Upper lobe of left lung (tissue), 6 donors: ENCODE results near the gene NR2E3. TPM values are rescaled to one million over a fixed set of nuclear protein-coding genes. Genes with fewer than 3 reads are reported as not detected.

Source experiments
- ATAC-seq, 2 donors: fragments of 200-7000 bp; cut with Tn5 transposase; one replicate each; pipeline ENCODE4 v1.9.1; 2022; ENCODE audit warnings: mild to moderate bottlenecking in 2 of 2, moderate library complexity in 2 of 2; ENCODE audit not compliant: low FRiP score in 2 of 2
- DNase-seq, 2 donors: peaks; one replicate each; pipeline ENCODE4 v3.0.0-alpha.2; 2019 to 2020
- H3K27ac ChIP-seq, 4 donors: fragments of 200-600 bp; sonication (generic); one replicate each; pipeline ENCODE4 v1.5.1; 2016 to 2019
- H3K27me3 ChIP-seq, 4 donors: fragments of 200-600 bp; sonication (generic); one replicate each; pipeline ENCODE4 v1.5.1; 2017 to 2019
- H3K36me3 ChIP-seq, 4 donors: fragments of 200-600 bp; sonication (generic); one replicate each; pipeline ENCODE4 v1.5.1; 2016 to 2019
- H3K4me1 ChIP-seq, 4 donors: fragments of 200-600 bp; sonication (generic); one replicate each; pipeline ENCODE4 v1.5.1; 2018 to 2019
- H3K4me3 ChIP-seq, 4 donors: fragments of 200-600 bp; sonication (generic); one replicate each; pipeline ENCODE4 v1.5.1; 2017 to 2019; ENCODE audit warnings: mild to moderate bottlenecking in 2 of 4, moderate library complexity in 1 of 4
- H3K9me3 ChIP-seq, 4 donors: fragments of 200-600 bp; sonication (generic); one replicate each; pipeline ENCODE4 v1.5.1; 2018 to 2019
- EP300 ChIP-seq, 4 donors: sonication (generic); formaldehyde crosslinking; IDR thresholded peaks; one replicate each; pipeline ENCODE4 v1.5.1; 2017; ENCODE audit warnings: antibody characterized with exemption in 4 of 4, control low read depth in 2 of 4
- POLR2A ChIP-seq, 4 donors: fragments of 450-650 bp; IDR thresholded peaks; one replicate each; pipeline ENCODE4 v1.5.1; 2016 to 2017; ENCODE audit warnings: antibody characterized with exemption in 4 of 4, mild to moderate bottlenecking in 2 of 4
- POLR2AphosphoS5 ChIP-seq, 2 donors: sonication (generic); formaldehyde crosslinking; IDR thresholded peaks; one replicate each; pipeline ENCODE4 v1.5.1; 2017; ENCODE audit warnings: antibody characterized with exemption in 2 of 2
- WGBS, 2 donors: methylation state at CpG; one replicate each; pipeline ENCODE4 v1.1.5; 2017 to 2018; 5-methylcytosine and 5-hydroxymethylcytosine counted together
- total RNA-seq, 6 donors: library from RNA; depleted of rRNA in 4 of 6; stranded (reverse); fragments of >200 nt in 4 of 6; gene quantifications; one replicate each; pipeline versions ENCODE4 v1.1.0 to v1.2.1, GENCODE V29; 2016 to 2021
- TF ChIP-seq, protein P1 (sequence below), 6 experiments: fragments of 450-650 bp in 4 of 6; fragments of 200-600 bp in 2 of 6; sonication (generic) in 2 of 6; IDR thresholded peaks; one replicate each; pipeline ENCODE4 v1.5.1; 2016 to 2019; ENCODE audit warnings: antibody characterized with exemption in 6 of 6
- donor health status: DM: no; HTN: no; CAD: no; lungs with moderate emphysema.
- donor health status: DM: no; HTN: yes; CAD: no; lungs with severe emphysema.

NR2E3 gene
- total RNA-seq, 6 donors from 2014 or later = 0.43 to 3.1 (median 1.5) TPM; not detected in 2

DNA sequence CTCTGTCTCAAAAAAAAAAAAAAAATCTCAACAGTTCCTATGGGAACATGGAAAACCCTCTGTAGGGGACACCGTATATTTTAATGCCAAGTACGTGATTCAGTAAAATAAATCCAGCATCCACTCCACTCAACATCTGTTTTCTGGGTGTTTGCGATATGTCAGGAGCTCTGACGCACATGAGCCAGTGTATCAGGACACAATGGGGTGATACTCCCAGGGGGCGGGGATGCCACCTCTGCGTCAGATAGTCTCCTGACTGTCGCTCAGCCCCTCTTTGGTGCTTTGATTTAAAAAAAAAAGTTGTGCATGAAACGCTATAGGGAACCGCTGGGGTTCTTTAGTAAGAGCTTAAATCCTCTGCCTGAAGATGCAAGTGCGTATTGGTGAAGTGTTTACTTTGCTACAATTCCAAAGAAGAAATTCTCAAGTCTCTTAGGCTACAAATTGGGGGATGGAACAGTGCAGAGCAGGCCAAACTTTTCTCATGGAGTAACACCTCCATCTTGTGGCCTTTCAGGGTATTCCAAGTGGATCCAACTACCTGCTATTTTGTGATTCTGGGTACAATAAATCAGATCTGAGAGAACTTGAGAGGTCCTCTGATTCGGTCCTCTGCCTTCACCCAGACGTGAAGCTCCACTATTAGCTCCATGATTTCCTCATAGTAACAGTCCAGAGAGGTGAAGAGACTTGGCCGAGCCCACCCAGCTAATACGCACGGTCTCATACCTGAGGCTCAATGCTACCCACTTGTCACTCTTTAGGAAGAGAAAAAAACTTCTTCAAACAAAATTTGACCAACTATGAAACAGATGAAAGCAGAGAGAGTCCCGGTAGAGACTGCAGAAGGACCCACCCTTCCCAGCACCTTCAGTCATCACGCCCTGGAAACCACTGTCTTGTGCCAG, 9.3 kb upstream of the NR2E3 start:
- H3K9me3 ChIP-seq = no peaks in the 10 kb centered on the region
- WGBS, 2 donors = 50 to 53% methylated on average over 16 to 17 of the region's 17 CpGs

DNA sequence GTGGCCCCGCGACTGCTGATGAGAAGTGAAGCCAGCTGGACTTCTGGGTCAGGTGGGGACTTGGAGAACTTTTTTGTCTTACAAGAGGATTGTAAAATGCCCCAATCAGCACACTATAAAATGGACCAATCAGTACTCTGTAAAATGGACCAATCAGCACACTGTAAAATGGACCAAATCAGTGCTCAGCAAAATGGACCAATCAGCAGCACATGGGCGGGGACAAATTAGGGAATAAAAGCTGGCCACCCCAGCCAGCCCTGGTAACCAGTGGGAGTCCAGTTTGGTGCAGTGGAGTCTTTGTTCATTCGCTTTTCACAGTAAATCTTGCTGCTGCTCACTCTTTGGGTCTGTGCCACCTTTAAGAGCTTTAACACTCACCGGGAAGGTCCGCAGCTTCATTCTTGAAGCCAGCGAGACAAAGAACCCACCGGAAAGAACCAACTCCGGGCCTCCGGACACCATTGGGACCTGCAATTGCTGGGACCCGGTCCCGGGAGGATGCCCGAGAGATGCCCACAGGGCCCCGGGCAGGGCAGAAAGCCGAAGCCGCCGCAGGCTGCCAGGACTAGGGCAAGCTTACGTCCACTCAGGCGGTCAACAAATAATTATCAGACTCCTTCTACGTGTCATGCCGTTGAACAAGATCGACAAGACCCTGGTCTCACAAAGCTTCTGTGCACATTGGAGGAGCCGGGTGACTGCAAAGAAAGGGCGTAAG, 8.3 kb upstream of the NR2E3 start:
- DNase-seq = peak in 1 of 2 donors; percentile 71

More for the DNA sequence above, 9.3 kb upstream of the NR2E3 start:
- no peak overlapping the region for H3K4me3 ChIP-seq
- peaks cover 0 to 4% (median 0%) of the 10 kb centered on the region in 4 donors for H3K4me1 ChIP-seq
- ATAC-seq (peak; percentile 87 to 91), DNase-seq (peak in 1 of 2 donors; percentile 46)
- peak in 2 of 4 donors; percentile 39 to 89 for TF ChIP-seq EP300 (IDR thresholded peaks at IDR 0.05)
- no peak for TF ChIP-seq POLR2A (IDR thresholded peaks at IDR 0.05)
- TF ChIP-seq POLR2AphosphoS5 (IDR thresholded peaks at IDR 0.05) = peak in 1 of 2 donors; percentile 53
- TF ChIP-seq, protein P1, sequence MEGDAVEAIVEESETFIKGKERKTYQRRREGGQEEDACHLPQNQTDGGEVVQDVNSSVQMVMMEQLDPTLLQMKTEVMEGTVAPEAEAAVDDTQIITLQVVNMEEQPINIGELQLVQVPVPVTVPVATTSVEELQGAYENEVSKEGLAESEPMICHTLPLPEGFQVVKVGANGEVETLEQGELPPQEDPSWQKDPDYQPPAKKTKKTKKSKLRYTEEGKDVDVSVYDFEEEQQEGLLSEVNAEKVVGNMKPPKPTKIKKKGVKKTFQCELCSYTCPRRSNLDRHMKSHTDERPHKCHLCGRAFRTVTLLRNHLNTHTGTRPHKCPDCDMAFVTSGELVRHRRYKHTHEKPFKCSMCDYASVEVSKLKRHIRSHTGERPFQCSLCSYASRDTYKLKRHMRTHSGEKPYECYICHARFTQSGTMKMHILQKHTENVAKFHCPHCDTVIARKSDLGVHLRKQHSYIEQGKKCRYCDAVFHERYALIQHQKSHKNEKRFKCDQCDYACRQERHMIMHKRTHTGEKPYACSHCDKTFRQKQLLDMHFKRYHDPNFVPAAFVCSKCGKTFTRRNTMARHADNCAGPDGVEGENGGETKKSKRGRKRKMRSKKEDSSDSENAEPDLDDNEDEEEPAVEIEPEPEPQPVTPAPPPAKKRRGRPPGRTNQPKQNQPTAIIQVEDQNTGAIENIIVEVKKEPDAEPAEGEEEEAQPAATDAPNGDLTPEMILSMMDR (IDR thresholded peaks at IDR 0.05) = peak; percentile 65 to 93 (median 82)
- no peaks in the 10 kb centered on the region for H3K27me3 ChIP-seq
- H3K27ac ChIP-seq = no peak overlapping the region
- no peaks in the 10 kb centered on the region for H3K36me3 ChIP-seq

GRCh38 chr15:71802770-71803169, 7.6 kb upstream of the NR2E3 start:
- H3K36me3 ChIP-seq = no peaks in the 10 kb centered on the region
- WGBS, 2 donors = 63 to 81% methylated on average over 21 of the region's 21 CpGs

More for the DNA sequence above, 8.3 kb upstream of the NR2E3 start:
- TF ChIP-seq POLR2A (IDR thresholded peaks at IDR 0.05) = no peak
- TF ChIP-seq, protein P1 (IDR thresholded peaks at IDR 0.05) = no peak
- TF ChIP-seq EP300 (IDR thresholded peaks at IDR 0.05) = no peak
- no peak for TF ChIP-seq POLR2AphosphoS5 (IDR thresholded peaks at IDR 0.05)
- no peak overlapping the region for H3K4me3 ChIP-seq
- no peaks in the 10 kb centered on the region for H3K27me3 ChIP-seq
- H3K4me1 ChIP-seq = peaks cover 0 to 7% (median 0%) of the 10 kb centered on the region in 4 donors
- no peaks in the 10 kb centered on the region for H3K36me3 ChIP-seq
- WGBS, 2 donors = 93 to 97% methylated on average over 20 to 24 of the region's 24 CpGs
- no peak overlapping the region for H3K27ac ChIP-seq
- no peak for ATAC-seq
- H3K9me3 ChIP-seq = no peaks in the 10 kb centered on the region

GRCh38 chr15:71804226-71804625, 6.1 kb upstream of the NR2E3 start:
- H3K36me3 ChIP-seq = no peaks in the 10 kb centered on the region
- H3K9me3 ChIP-seq = no peaks in the 10 kb centered on the region
- TF ChIP-seq POLR2A (IDR thresholded peaks at IDR 0.05) = no peak
- no peak for TF ChIP-seq POLR2AphosphoS5 (IDR thresholded peaks at IDR 0.05)
- no peak for TF ChIP-seq EP300 (IDR thresholded peaks at IDR 0.05)
- TF ChIP-seq, protein P1 (IDR thresholded peaks at IDR 0.05) = no peak
- no peak for DNase-seq
- peaks cover 0 to 7% (median 0%) of the 10 kb centered on the region in 4 donors for H3K4me1 ChIP-seq
- no peaks in the 10 kb centered on the region for H3K27me3 ChIP-seq
- 64 to 70% methylated on average over 5 of the region's 5 CpGs for WGBS, 2 donors
- no peak for ATAC-seq
- H3K27ac ChIP-seq = no peak overlapping the region
- no peak overlapping the region for H3K4me3 ChIP-seq

More at GRCh38 chr15:71802770-71803169, 7.6 kb upstream of the NR2E3 start:
- ATAC-seq (no peak), DNase-seq (peak in 1 of 2 donors; percentile 69)
- H3K4me1 ChIP-seq = peaks cover 0 to 7% (median 0%) of the 10 kb centered on the region in 4 donors
- TF ChIP-seq, protein P1 (IDR thresholded peaks at IDR 0.05) = peak in 3 of 6 experiments; percentile 13 to 23 (median 16)
- TF ChIP-seq EP300 (IDR thresholded peaks at IDR 0.05) = no peak
- no peaks in the 10 kb centered on the region for H3K27me3 ChIP-seq
- H3K27ac ChIP-seq = no peak overlapping the region
- no peak overlapping the region for H3K4me3 ChIP-seq
- no peaks in the 10 kb centered on the region for H3K9me3 ChIP-seq
